ENCODE results near the gene APOBEC2.
A peak's percentile ranks its signal among the peaks of the same experiment; 100 is the strongest.

The APOBEC2 gene

GRCh38 chr6:41065550-41066026, 12.6 kb downstream of the APOBEC2 start:
- H3K36me3 Mint-ChIP-seq (ENCODE audit: low read depth): peaks cover 38% of the 10 kb centered on the region
- no peak for DNase-seq
- H3K9me3 Mint-ChIP-seq: no peaks in the 10 kb centered on the region
- H3K4me1 Mint-ChIP-seq: peaks cover 29% of the 10 kb centered on the region
- H3K4me3 Mint-ChIP-seq: no peak overlapping the region
- no peak for TF ChIP-seq CTCF (IDR thresholded peaks at IDR 0.05)
- no peak overlapping the region for H3K27ac Mint-ChIP-seq
- H3K27me3 Mint-ChIP-seq (ENCODE audit: low read depth, poor library complexity): peaks cover 4% of the 10 kb centered on the region

- no peak overlapping the region for H3K27ac Mint-ChIP-seq
- peaks cover 27% of the 10 kb centered on the region for H3K36me3 Mint-ChIP-seq (ENCODE audit: low read depth)
Observed at GRCh38 chr6:41066867-41067304, 13.9 kb downstream of the APOBEC2 start.

GRCh38 chr6:41071501-41071922, 18.5 kb downstream of the APOBEC2 start:
- Mint-ChIP-seq H3K36me3 (ENCODE audit: low read depth) (peaks cover 13% of the 10 kb centered on the region), H3K4me3 (peak overlapping the region; percentile 94), H3K9me3 (no peaks in the 10 kb centered on the region), H3K4me1 (peaks cover 50% of the 10 kb centered on the region), H3K27me3 (ENCODE audit: low read depth, poor library complexity) (no peaks in the 10 kb centered on the region), H3K27ac (peak overlapping the region; percentile 99)
- DNase-seq: no peak
- TF ChIP-seq CTCF (IDR thresholded peaks at IDR 0.05): no peak

More at GRCh38 chr6:41066867-41067304, 13.9 kb downstream of the APOBEC2 start:
- Mint-ChIP-seq H3K4me3 (no peak overlapping the region), H3K27me3 (ENCODE audit: low read depth, poor library complexity) (no peaks in the 10 kb centered on the region), H3K9me3 (no peaks in the 10 kb centered on the region), H3K4me1 (peaks cover 40% of the 10 kb centered on the region)
- peak; percentile 81 for TF ChIP-seq CTCF (IDR thresholded peaks at IDR 0.05)
- DNase-seq: peak; percentile 78

- Mint-ChIP-seq H3K27ac (peak within 1 kb of the TSS; percentile 99), H3K9me3 (no peaks in the 10 kb centered on the region), H3K4me3 (peak within 1 kb of the TSS; percentile 94), H3K4me1 (peaks cover 52% of the 10 kb centered on the region), H3K36me3 (ENCODE audit: low read depth) (peaks cover 7% of the 10 kb centered on the region), H3K27me3 (ENCODE audit: low read depth, poor library complexity) (no peaks in the 10 kb centered on the region)
- TF ChIP-seq CTCF (IDR thresholded peaks at IDR 0.05): no peak
- peak; percentile 99 for DNase-seq
Observed at GRCh38 chr6:41071923-41072835, 19.2 kb downstream of the APOBEC2 start, which contains the start of gene OARD1. OARD1 (minus strand) TSS chr6:41072356; CDS start chr6:41071634, 722 bp downstream.

- peak within 1 kb of the TSS; percentile 99 for H3K27ac Mint-ChIP-seq
- H3K9me3 Mint-ChIP-seq: no peaks in the 10 kb centered on the region
- H3K27me3 Mint-ChIP-seq (ENCODE audit: low read depth, poor library complexity): no peaks in the 10 kb centered on the region
- H3K4me1 Mint-ChIP-seq: peaks cover 55% of the 10 kb centered on the region
- H3K36me3 Mint-ChIP-seq (ENCODE audit: low read depth): peaks cover 2% of the 10 kb centered on the region
- no peak for TF ChIP-seq CTCF (IDR thresholded peaks at IDR 0.05)
- DNase-seq: peak; percentile 100
- peak within 1 kb of the TSS; percentile 94 for H3K4me3 Mint-ChIP-seq
Observed at GRCh38 chr6:41072836-41073202, 19.8 kb downstream of the APOBEC2 start, which contains the start of gene NFYA. NFYA (plus strand) TSS chr6:41072974; CDS start chr6:41079090, 6,116 bp downstream.

All from nephron progenitor cell (in vitro differentiated cells).